DND-41 (cell line): Measurements from ENCODE around the gene CDH23.

ENCODE experiments used
- ATAC-seq: fragments of 200-7000 bp; cut with Tn5 transposase; 3 replicates; pipeline ENCODE4 v1.9.1; 2021; ENCODE audit warnings: low read depth; ENCODE audit not compliant: insufficient read depth
- DNase-seq: peaks from one replicate; pipeline ENCODE4 v3.0.0-alpha.2; 2020
- H2AFZ ChIP-seq: 2 replicates; pipeline ENCODE4 v1.6.0; 2012; ENCODE audit warnings: low read depth, low read length
- H3K27ac ChIP-seq: 2 replicates; pipeline ENCODE4 v1.5.1; 2012; ENCODE audit warnings: low read length, inconsistent platforms
- H3K27me3 ChIP-seq: fragments of 200-600 bp; sonication (generic); 2 replicates; pipeline ENCODE4 v1.6.0; 2012; ENCODE audit warnings: low read length, mild to moderate bottlenecking, inconsistent platforms; ENCODE audit not compliant: insufficient read depth, poor library complexity
- H3K36me3 ChIP-seq: 2 replicates; pipeline ENCODE4 v1.5.1; 2012; ENCODE audit warnings: low read length, inconsistent platforms; ENCODE audit not compliant: insufficient read depth
- H3K4me1 ChIP-seq: 2 replicates; pipeline ENCODE4 v1.5.1; 2012; ENCODE audit warnings: mild to moderate bottlenecking, low read length; ENCODE audit not compliant: insufficient read depth
- H3K4me2 ChIP-seq: 2 replicates; pipeline ENCODE4 v1.6.0; 2012; ENCODE audit warnings: mild to moderate bottlenecking, moderate library complexity, low read length, inconsistent platforms; ENCODE audit not compliant: insufficient read depth
- H3K4me3 ChIP-seq, 2 experiments: fragments of 200-600 bp in 1 of 2; shearing (Covaris generic) in 1 of 2; 2 replicates each; pipeline ENCODE4 v1.5.1; 2012 to 2016; ENCODE audit warnings: inconsistent platforms in 2 of 2, low read length in 2 of 2, mild to moderate bottlenecking in 2 of 2, low read depth in 1 of 2, moderate library complexity in 1 of 2
- H3K79me2 ChIP-seq: 2 replicates; pipeline ENCODE4 v1.6.0; 2012; ENCODE audit warnings: low read length, inconsistent platforms; ENCODE audit not compliant: insufficient read depth
- H3K9ac ChIP-seq: 2 replicates; pipeline ENCODE4 v1.6.0; 2012; ENCODE audit warnings: low read depth, mild to moderate bottlenecking, inconsistent platforms, low read length, moderate library complexity
- H3K9me3 ChIP-seq: 2 replicates; pipeline ENCODE4 v1.5.1; 2012; ENCODE audit warnings: low read length, moderate library complexity, mild to moderate bottlenecking, inconsistent platforms; ENCODE audit not compliant: insufficient read depth, severe bottlenecking
- H4K20me1 ChIP-seq: 2 replicates; pipeline ENCODE4 v1.6.0; 2012; ENCODE audit warnings: low read length; ENCODE audit not compliant: insufficient read depth
- EZH2 ChIP-seq: IDR thresholded peaks from 3 replicates; pipeline ENCODE4 v1.6.1; 2012; ENCODE audit warnings: borderline replicate concordance, low read depth, mild to moderate bottlenecking, moderate library complexity, low read length, inconsistent platforms; ENCODE audit not compliant: severe bottlenecking
- TF ChIP-seq, protein P1 (sequence below): IDR thresholded peaks from 2 replicates; pipeline ENCODE4 v1.5.1; 2012; ENCODE audit warnings: borderline replicate concordance, low read length, moderate library complexity, mild to moderate bottlenecking; ENCODE audit not compliant: poor library complexity, severe bottlenecking; ENCODE audit errors: extremely low read depth

Gene CDH23

GRCh38 chr10:71481746-71482410 is 85.2 kb downstream of the CDH23 start:
- no peaks in the 10 kb centered on the region for H3K4me1 ChIP-seq
- H4K20me1 ChIP-seq = no peaks in the 10 kb centered on the region
- no peak overlapping the region for H3K27ac ChIP-seq
- no peak for ATAC-seq
- H3K9ac ChIP-seq = no peak overlapping the region
- no peaks in the 10 kb centered on the region for H3K79me2 ChIP-seq
- TF ChIP-seq, protein P1, sequence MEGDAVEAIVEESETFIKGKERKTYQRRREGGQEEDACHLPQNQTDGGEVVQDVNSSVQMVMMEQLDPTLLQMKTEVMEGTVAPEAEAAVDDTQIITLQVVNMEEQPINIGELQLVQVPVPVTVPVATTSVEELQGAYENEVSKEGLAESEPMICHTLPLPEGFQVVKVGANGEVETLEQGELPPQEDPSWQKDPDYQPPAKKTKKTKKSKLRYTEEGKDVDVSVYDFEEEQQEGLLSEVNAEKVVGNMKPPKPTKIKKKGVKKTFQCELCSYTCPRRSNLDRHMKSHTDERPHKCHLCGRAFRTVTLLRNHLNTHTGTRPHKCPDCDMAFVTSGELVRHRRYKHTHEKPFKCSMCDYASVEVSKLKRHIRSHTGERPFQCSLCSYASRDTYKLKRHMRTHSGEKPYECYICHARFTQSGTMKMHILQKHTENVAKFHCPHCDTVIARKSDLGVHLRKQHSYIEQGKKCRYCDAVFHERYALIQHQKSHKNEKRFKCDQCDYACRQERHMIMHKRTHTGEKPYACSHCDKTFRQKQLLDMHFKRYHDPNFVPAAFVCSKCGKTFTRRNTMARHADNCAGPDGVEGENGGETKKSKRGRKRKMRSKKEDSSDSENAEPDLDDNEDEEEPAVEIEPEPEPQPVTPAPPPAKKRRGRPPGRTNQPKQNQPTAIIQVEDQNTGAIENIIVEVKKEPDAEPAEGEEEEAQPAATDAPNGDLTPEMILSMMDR = no peak
- no peak for TF ChIP-seq EZH2
- no peaks in the 10 kb centered on the region for H3K36me3 ChIP-seq
- H2AFZ ChIP-seq = no peak overlapping the region
- DNase-seq = no peak
- peaks cover 17% of the 10 kb centered on the region for H3K27me3 ChIP-seq
- no peaks in the 10 kb centered on the region for H3K9me3 ChIP-seq
- H3K4me2 ChIP-seq = no peak overlapping the region
- no peak overlapping the region for H3K4me3 ChIP-seq

DNA sequence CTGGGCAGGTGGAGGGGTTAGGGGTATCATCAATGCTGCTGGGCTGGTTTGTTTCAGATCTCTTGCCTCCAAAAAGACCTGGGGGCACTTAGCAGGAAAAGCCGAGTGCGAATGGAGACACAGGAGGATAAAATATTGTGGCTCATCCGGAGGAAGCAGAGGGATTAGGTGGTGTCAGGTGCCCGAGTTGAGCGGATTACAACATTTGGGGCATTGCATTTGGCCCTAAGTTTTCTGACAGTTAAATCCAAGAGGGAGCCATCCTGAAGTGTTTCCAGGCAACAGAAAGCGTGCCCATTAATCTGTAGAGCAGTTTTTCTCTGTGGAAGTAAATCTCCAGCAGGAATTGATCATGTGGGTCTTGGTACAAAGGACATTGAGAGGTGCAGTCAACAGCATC is 85.9 kb downstream of the CDH23 start:
- Histone ChIP-seq H4K20me1 (no peaks in the 10 kb centered on the region), H3K4me1 (no peaks in the 10 kb centered on the region), H3K9ac (no peak overlapping the region), H3K36me3 (no peaks in the 10 kb centered on the region), H3K27ac (no peak overlapping the region), H3K79me2 (no peaks in the 10 kb centered on the region), H3K4me2 (no peak overlapping the region), H3K27me3 (peaks cover 17% of the 10 kb centered on the region), H3K9me3 (no peaks in the 10 kb centered on the region), H2AFZ (no peak overlapping the region), H3K4me3 (no peak overlapping the region)
- ATAC-seq (no peak), DNase-seq (no peak)
- TF ChIP-seq, protein P1 = no peak
- no peak for TF ChIP-seq EZH2

- H3K4me2 ChIP-seq = no peak overlapping the region
These were observed 86.4 kb downstream of the CDH23 start for GRCh38 chr10:71483135-71483534.

More at GRCh38 chr10:71483135-71483534, 86.4 kb downstream of the CDH23 start:
- Histone ChIP-seq H3K27me3 (peaks cover 16% of the 10 kb centered on the region), H2AFZ (no peak overlapping the region), H3K4me3 (no peak overlapping the region), H3K9ac (no peak overlapping the region), H3K79me2 (no peaks in the 10 kb centered on the region), H3K27ac (no peak overlapping the region), H3K36me3 (no peaks in the 10 kb centered on the region), H4K20me1 (no peaks in the 10 kb centered on the region), H3K4me1 (no peaks in the 10 kb centered on the region), H3K9me3 (no peaks in the 10 kb centered on the region)
- ATAC-seq (no peak), DNase-seq (no peak)
- TF ChIP-seq, protein P1 = no peak
- no peak for TF ChIP-seq EZH2
